ENCODE measurements around the gene SCAPER. TPM values are rescaled to one million over a fixed set of nuclear protein-coding genes. Genes with fewer than 3 reads are reported as not detected.

The SCAPER gene
- total RNA-seq, 4 donors from 2014 or later = 18.7 to 22.4 (median 19.2) TPM

GRCh38 chr15:76667943-76668715 is 237.0 kb downstream of the SCAPER start:
- 95% methylated on average over 4 of the region's 4 CpGs for WGBS
- Histone ChIP-seq H3K4me1 (peaks cover 0 to 5% (median 0%) of the 10 kb centered on the region in 4 donors), H3K36me3 (peaks cover 0 to 21% (median 2%) of the 10 kb centered on the region in 4 donors), H3K4me3 (no peak overlapping the region), H3K27ac (replicated peaks in 1 of 4) (no peak overlapping the region), H3K27me3 (no peaks in the 10 kb centered on the region), H3K9me3 (no peaks in the 10 kb centered on the region)
- TF ChIP-seq EP300 (IDR thresholded peaks at IDR 0.05) = no peak
- no peak for TF ChIP-seq POLR2AphosphoS5 (IDR thresholded peaks at IDR 0.05)
- no peak for TF ChIP-seq POLR2A (IDR thresholded peaks at IDR 0.05; ENCODE audit: low read depth)
- TF ChIP-seq CTCF (IDR thresholded peaks at IDR 0.05) = no peak
- intact Hi-C loops (cut with DNase I) = no loop called here
- DNase-seq (ENCODE audit: extremely low spot score) = no peak

GRCh38 chr15:76664895-76665294 is 240.2 kb downstream of the SCAPER start:
- no peak overlapping the region for H3K4me3 ChIP-seq
- H3K27ac ChIP-seq (replicated peaks in 1 of 4) = no peak overlapping the region
- no peaks in the 10 kb centered on the region for H3K9me3 ChIP-seq
- intact Hi-C loops (cut with DNase I) = no loop called here
- 75% methylated on average over 5 of the region's 5 CpGs for WGBS
- H3K4me1 ChIP-seq = no peaks in the 10 kb centered on the region
- no peak for TF ChIP-seq CTCF (IDR thresholded peaks at IDR 0.05)
- no peak for TF ChIP-seq POLR2AphosphoS5 (IDR thresholded peaks at IDR 0.05)
- TF ChIP-seq POLR2A (IDR thresholded peaks at IDR 0.05; ENCODE audit: low read depth) = no peak
- no peaks in the 10 kb centered on the region for H3K27me3 ChIP-seq
- no peak for DNase-seq (ENCODE audit: extremely low spot score)
- H3K36me3 ChIP-seq = peaks cover 0 to 23% (median 6%) of the 10 kb centered on the region in 4 donors

DNA sequence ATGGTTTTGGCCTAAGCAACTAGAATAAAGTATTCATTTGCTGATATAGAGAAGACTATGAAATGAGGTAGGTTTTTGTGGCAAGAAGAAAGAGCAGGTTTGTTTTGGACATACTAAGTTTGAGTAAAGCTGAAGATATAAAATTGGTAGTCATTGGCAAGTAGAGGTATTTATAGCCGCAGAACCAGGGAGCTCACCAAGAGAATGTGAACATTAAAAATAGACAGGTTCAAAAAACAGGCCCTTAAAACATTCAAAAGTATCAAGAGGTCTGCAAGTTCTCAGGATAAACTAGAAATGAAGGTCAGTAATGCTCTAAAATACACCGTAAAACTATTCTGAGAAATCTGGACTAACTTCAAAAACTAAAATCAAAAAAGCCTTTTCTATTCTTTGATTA is 240.7 kb downstream of the SCAPER start:
- intact Hi-C loops (cut with DNase I) = no loop called here
- Histone ChIP-seq H3K4me1 (no peaks in the 10 kb centered on the region), H3K4me3 (no peak overlapping the region), H3K27me3 (no peaks in the 10 kb centered on the region), H3K36me3 (peaks cover 0 to 26% (median 7%) of the 10 kb centered on the region in 4 donors), H3K9me3 (no peaks in the 10 kb centered on the region), H3K27ac (replicated peaks in 1 of 4) (no peak overlapping the region)
- WGBS = 96% methylated on average over 2 of the region's 2 CpGs
- TF ChIP-seq EP300 (IDR thresholded peaks at IDR 0.05) (no peak), POLR2AphosphoS5 (IDR thresholded peaks at IDR 0.05) (no peak), POLR2A (IDR thresholded peaks at IDR 0.05; ENCODE audit: low read depth) (no peak), CTCF (IDR thresholded peaks at IDR 0.05) (no peak)
- no peak for DNase-seq (ENCODE audit: extremely low spot score)

DNA sequence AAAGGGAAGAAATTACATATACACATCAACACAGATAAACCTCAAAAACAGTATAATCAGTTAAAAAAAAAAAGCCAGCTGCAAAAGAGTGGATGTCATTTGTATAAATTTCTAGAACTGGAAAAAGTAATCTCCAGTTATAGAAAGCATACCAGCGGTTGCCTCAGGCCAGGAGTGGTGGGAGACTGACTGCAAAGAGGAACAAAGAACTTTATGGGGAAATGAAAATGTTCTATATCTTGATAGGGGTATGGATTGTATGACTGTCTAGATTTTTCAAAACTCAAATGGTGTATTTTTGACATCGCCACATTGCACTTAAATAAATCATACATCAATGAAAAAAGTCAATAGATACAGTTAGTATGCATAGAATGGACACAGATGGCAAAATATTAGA is 241.6 kb downstream of the SCAPER start:
- peaks cover 0 to 31% (median 7%) of the 10 kb centered on the region in 4 donors for H3K36me3 ChIP-seq
- H3K4me3 ChIP-seq = no peak overlapping the region
- no peak for DNase-seq (ENCODE audit: extremely low spot score)
- H3K27me3 ChIP-seq = no peaks in the 10 kb centered on the region
- intact Hi-C loops (cut with DNase I) = no loop called here
- H3K4me1 ChIP-seq = no peaks in the 10 kb centered on the region
- H3K27ac ChIP-seq (replicated peaks in 1 of 4) = no peak overlapping the region
- H3K9me3 ChIP-seq = no peaks in the 10 kb centered on the region
- no peak for TF ChIP-seq EP300 (IDR thresholded peaks at IDR 0.05)
- no peak for TF ChIP-seq POLR2A (IDR thresholded peaks at IDR 0.05; ENCODE audit: low read depth)
- TF ChIP-seq POLR2AphosphoS5 (IDR thresholded peaks at IDR 0.05) = no peak
- no peak for TF ChIP-seq CTCF (IDR thresholded peaks at IDR 0.05)
- WGBS = 85% methylated on average over 2 of the region's 2 CpGs

All from esophagus muscularis mucosa (tissue), 4 donors.